Transverse colon (tissue), 4 donors: Measurements from ENCODE around the gene CNST.

Source experiments
- EP300 ChIP-seq: sonication (generic); formaldehyde crosslinking; IDR thresholded peaks from one replicate; pipeline ENCODE4 v1.6.1; 2017; ENCODE audit warnings: antibody characterized with exemption, low read depth
- POLR2A ChIP-seq: fragments of 450-650 bp; IDR thresholded peaks from one replicate; pipeline ENCODE4 v1.6.1; 2016; ENCODE audit warnings: antibody characterized with exemption, mild to moderate bottlenecking, moderate library complexity
- POLR2AphosphoS5 ChIP-seq, 3 donors: sonication (generic); formaldehyde crosslinking; IDR thresholded peaks; one replicate each; pipeline ENCODE4 v1.6.1; 2016; ENCODE audit warnings: antibody characterized with exemption in 3 of 3
- TF ChIP-seq, protein P1 (sequence below), 5 experiments: fragments of 200-600 bp in 3 of 5; fragments of 450-650 bp in 2 of 5; sonication (generic) in 3 of 5; IDR thresholded peaks; 1 replicate in 2 of 5; 2 replicates in 3 of 5; pipeline ENCODE4 v1.5.1; 2016 to 2017; ENCODE audit warnings: antibody characterized with exemption in 5 of 5, inconsistent platforms in 3 of 5, mild to moderate bottlenecking in 2 of 5, moderate library complexity in 1 of 5

GRCh38 chr1:246597340-246597739 is 31.1 kb downstream of the CNST start:
- TF ChIP-seq, protein P1, sequence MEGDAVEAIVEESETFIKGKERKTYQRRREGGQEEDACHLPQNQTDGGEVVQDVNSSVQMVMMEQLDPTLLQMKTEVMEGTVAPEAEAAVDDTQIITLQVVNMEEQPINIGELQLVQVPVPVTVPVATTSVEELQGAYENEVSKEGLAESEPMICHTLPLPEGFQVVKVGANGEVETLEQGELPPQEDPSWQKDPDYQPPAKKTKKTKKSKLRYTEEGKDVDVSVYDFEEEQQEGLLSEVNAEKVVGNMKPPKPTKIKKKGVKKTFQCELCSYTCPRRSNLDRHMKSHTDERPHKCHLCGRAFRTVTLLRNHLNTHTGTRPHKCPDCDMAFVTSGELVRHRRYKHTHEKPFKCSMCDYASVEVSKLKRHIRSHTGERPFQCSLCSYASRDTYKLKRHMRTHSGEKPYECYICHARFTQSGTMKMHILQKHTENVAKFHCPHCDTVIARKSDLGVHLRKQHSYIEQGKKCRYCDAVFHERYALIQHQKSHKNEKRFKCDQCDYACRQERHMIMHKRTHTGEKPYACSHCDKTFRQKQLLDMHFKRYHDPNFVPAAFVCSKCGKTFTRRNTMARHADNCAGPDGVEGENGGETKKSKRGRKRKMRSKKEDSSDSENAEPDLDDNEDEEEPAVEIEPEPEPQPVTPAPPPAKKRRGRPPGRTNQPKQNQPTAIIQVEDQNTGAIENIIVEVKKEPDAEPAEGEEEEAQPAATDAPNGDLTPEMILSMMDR (IDR thresholded peaks at IDR 0.05) = peak in 1 of 5 experiments; percentile 21
- TF ChIP-seq POLR2AphosphoS5 (IDR thresholded peaks at IDR 0.05) (peak; percentile 77 to 88 (median 83)), POLR2A (no peak), EP300 (peak; percentile 82)
